H1 (cell line): ENCODE data around the gene TOMM40L. TPM values are rescaled to one million over a fixed set of nuclear protein-coding genes. Genes with fewer than 3 reads are reported as not detected.

Experiments
- BCL11A ChIP-seq, 2 experiments: IDR thresholded peaks; one replicate each; pipeline ENCODE4 v1.6.1; 2011; ENCODE audit warnings: low read depth in 2 of 2, low read length in 2 of 2, mild to moderate bottlenecking in 2 of 2
- CHD1 ChIP-seq: IDR thresholded peaks from 2 replicates; pipeline ENCODE4 v1.6.1; 2012; ENCODE audit warnings: low read depth, low read length, improper control_type of control experiment
- GABPA ChIP-seq: IDR thresholded peaks from 2 replicates; pipeline ENCODE4 v1.6.1; 2011; ENCODE audit warnings: mild to moderate bottlenecking, low read length, moderate library complexity, borderline replicate concordance; ENCODE audit not compliant: insufficient read depth
- MAFK ChIP-seq: IDR thresholded peaks from 2 replicates; pipeline ENCODE4 v1.6.1; 2012; ENCODE audit warnings: low read depth, mild to moderate bottlenecking, improper control_type of control experiment, low read length
- SIN3A ChIP-seq, 2 experiments: IDR thresholded peaks in 1 of 2; conservative IDR thresholded peaks in 1 of 2; 2 replicates each; pipeline ENCODE4 v1.6.1; 2011 to 2012; ENCODE audit warnings: low read length in 2 of 2, improper control_type of control experiment in 1 of 2, low read depth in 1 of 2, mild to moderate bottlenecking in 1 of 2
- TAF7 ChIP-seq: optimal IDR thresholded peaks from 2 replicates; pipeline ENCODE3; 2011; ENCODE audit warnings: low read depth, mild to moderate bottlenecking, inconsistent platforms, low read length, moderate library complexity, borderline replicate concordance
- polyA plus RNA-seq, 7 experiments: library from polyadenylated mRNA; depleted of rRNA in 3 of 7; stranded (reverse) in 5 of 7; unstranded in 2 of 7; fragments of >200 nt in 5 of 7; fragments of 200-250 nt in 2 of 7; gene quantifications; 1 replicate in 5 of 7; 2 replicates in 1 of 7; 4 replicates in 1 of 7; pipeline versions ENCODE4 v1.2.1 to v1.2.3, GENCODE V29; 2011 to 2013; ENCODE audit warnings: missing spikeins in 2 of 7, mixed read lengths in 2 of 7
- total RNA-seq: library from RNA; stranded (reverse); fragmentation: NEBNext Ultra II Directional; extraction: Animal tissue kit (Norgen Biotek cat#: 25700); gene quantifications from 2 replicates; pipeline ENCODE4 v1.2.1, GENCODE V29; 2021

The TOMM40L gene
- total and polyA plus RNA-seq, 2 of the 8 experiments (the other 6 are each of a cell fraction or from before 2014, with no cell fraction given): 11.4 to 15.0 TPM

- no peak for TF ChIP-seq GABPA
- no peak for TF ChIP-seq CHD1
- TF ChIP-seq SIN3A (conservative IDR thresholded peaks at IDR 0.05 in 1 of 2, IDR thresholded peaks at IDR 0.05 in 1 of 2; ENCODE audit: low read depth in 1 of 2, low read length in 2 of 2): no peak
- no peak for TF ChIP-seq TAF7
- TF ChIP-seq BCL11A (IDR thresholded peaks at IDR 0.05; ENCODE audit: low read depth in 2 of 2, low read length in 2 of 2): no peak
- TF ChIP-seq MAFK: no peak
- TF ChIP-seq, all 59 proteins: peak for 0
These were observed 33.9 kb downstream of the TOMM40L start (continued) for GRCh38 chr1:161259765-161260164.
